MCF 10A (cell line): ENCODE measurements around the gene DPYD. TPM values are rescaled to one million over a fixed set of nuclear protein-coding genes. Genes with fewer than 3 reads are reported as not detected.

ENCODE experiments used
- BruUV-seq: library from RNA; stranded (reverse); fragments of 400-500 nt; replicated peaks from 2 replicates; lab custom pipeline; 2021; lab: Mats Ljungman, UMichigan
- CTCF ChIA-PET: fragments of 300-600 bp; sonication (Branson Sonifier 250); formaldehyde crosslinking; extraction: SDS; loops from one replicate; lab custom pipeline; 2021; ENCODE audit warnings: antibody characterized with exemption, inconsistent platforms; lab: Yijun Ruan, JAX
- POLR2A ChIA-PET: fragments of 300-600, 350-650 bp; sonication (Branson Sonifier 250); formaldehyde crosslinking; extraction: SDS; loops from one replicate; lab custom pipeline; 2020; ENCODE audit warnings: antibody characterized with exemption, inconsistent platforms; lab: Yijun Ruan, JAX
- DNase-seq: peaks from one replicate; pipeline ENCODE4 v3.0.0-alpha.2; 2018; ENCODE audit not compliant: unreplicated experiment
- H3K27ac Mint-ChIP-seq: one replicate; pipeline ENCODE4 v1.8.0; 2022; ENCODE audit warnings: mild to moderate bottlenecking, low read depth, mixed read lengths; ENCODE audit not compliant: unreplicated experiment
- H3K27me3 Mint-ChIP-seq: one replicate; pipeline ENCODE4 v1.8.0; 2022; ENCODE audit warnings: mixed read lengths; ENCODE audit not compliant: insufficient read depth, unreplicated experiment
- H3K36me3 Mint-ChIP-seq: one replicate; pipeline ENCODE4 v1.8.0; 2022; ENCODE audit warnings: mild to moderate bottlenecking, moderate library complexity, mixed read lengths; ENCODE audit not compliant: insufficient read depth, unreplicated experiment
- H3K4me1 Mint-ChIP-seq: one replicate; pipeline ENCODE4 v1.8.0; 2022; ENCODE audit warnings: mixed read lengths; ENCODE audit not compliant: insufficient read depth, unreplicated experiment
- H3K4me3 Mint-ChIP-seq: one replicate; pipeline ENCODE4 v1.8.0; 2022; ENCODE audit warnings: mild to moderate bottlenecking, moderate library complexity, mixed read lengths; ENCODE audit not compliant: unreplicated experiment
- H3K9me3 Mint-ChIP-seq: one replicate; pipeline ENCODE4 v1.8.0; 2022; ENCODE audit warnings: mixed read lengths; ENCODE audit not compliant: unreplicated experiment
- intact Hi-C: fragments of 100-400 bp; cut with micrococcal nuclease; formaldehyde crosslinking; loops from 2 replicates; pipeline ENCODE4 v1.14.1; 2022
- total RNA-seq: library from RNA; stranded (reverse); gene quantifications from 2 replicates; pipeline ENCODE4 v1.2.3, GENCODE V29; 2022
- TF ChIP-seq, protein P1 (sequence below): fragments of 200-600 bp; IDR thresholded peaks from one replicate; pipeline ENCODE4 v1.8.0; 2022; ENCODE audit warnings: antibody characterized with exemption, mild to moderate bottlenecking; ENCODE audit not compliant: unreplicated experiment

DPYD gene
- total RNA-seq, 1 experiment from 2014 or later: 48.2 TPM

DNA sequence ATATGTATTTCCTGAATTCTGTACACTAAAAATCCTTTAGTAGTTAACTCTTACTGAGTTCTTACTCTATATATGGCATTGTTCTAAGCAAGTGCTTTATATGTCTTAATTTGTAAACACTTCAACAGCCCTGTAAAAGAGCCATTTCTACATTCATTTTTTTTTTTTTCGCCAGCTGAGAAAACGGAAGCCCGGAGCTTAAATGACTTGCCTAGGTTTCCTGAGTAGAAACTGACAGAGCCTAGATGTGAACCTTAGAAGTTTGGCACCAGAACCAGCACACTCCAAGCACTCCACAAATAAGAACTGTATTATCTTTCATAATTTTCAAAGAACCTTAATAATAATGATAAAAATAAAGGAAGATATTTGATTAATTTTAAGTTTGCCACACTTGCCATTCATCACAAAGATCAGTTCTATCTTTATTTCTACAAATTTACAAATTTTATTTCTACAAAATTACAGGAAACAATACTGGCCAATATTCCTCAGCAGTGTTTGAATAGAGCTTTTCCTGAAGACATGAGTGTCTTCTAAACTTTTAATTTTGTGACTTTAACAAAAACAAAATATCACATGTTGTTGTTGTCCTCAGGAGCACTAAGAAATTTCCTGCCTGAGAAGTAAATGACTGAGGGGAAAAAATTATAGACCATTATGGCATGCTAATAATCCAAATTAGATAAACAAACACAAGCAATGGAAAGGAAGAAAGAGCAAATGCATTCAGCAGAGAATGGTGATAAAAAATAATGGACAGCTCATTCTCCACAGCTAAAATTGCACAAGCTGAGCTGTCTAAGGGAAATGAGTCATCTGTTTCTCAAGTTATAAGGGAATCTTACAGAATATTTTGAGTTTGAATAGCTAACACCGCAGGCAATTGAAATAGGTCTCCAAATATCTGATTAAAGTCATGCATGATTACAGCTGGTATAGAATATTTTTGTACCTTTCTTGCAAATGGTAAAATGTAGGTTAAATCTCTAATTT lies 71.2 kb downstream of the DPYD start:
- H3K4me3 Mint-ChIP-seq: peak overlapping the region; percentile 13
- intact Hi-C loops: no loop called here
- no peaks in the 10 kb centered on the region for H3K9me3 Mint-ChIP-seq
- BruUV-seq: TSS peak; percentile 36
- DNase-seq: peak; percentile 84
- H3K27ac Mint-ChIP-seq: peak overlapping the region; percentile 47
- peaks cover 5% of the 10 kb centered on the region for H3K36me3 Mint-ChIP-seq
- peaks cover 6% of the 10 kb centered on the region for H3K4me1 Mint-ChIP-seq
- ChIA-PET POLR2A (interaction anchor here (0.6 to 3.1 kb wide), 6 partner anchors 24 to 590 kb away, joined by 3 to 25 read pairs (median 4); partner anchors contain the start of gene DPYD), CTCF (interaction anchor here (0.5 to 1.9 kb wide), 5 partner anchors 33 to 618 kb away, joined by 3 to 8 read pairs (median 3); no protein-coding TSS in a partner anchor)
- TF ChIP-seq, protein P1, sequence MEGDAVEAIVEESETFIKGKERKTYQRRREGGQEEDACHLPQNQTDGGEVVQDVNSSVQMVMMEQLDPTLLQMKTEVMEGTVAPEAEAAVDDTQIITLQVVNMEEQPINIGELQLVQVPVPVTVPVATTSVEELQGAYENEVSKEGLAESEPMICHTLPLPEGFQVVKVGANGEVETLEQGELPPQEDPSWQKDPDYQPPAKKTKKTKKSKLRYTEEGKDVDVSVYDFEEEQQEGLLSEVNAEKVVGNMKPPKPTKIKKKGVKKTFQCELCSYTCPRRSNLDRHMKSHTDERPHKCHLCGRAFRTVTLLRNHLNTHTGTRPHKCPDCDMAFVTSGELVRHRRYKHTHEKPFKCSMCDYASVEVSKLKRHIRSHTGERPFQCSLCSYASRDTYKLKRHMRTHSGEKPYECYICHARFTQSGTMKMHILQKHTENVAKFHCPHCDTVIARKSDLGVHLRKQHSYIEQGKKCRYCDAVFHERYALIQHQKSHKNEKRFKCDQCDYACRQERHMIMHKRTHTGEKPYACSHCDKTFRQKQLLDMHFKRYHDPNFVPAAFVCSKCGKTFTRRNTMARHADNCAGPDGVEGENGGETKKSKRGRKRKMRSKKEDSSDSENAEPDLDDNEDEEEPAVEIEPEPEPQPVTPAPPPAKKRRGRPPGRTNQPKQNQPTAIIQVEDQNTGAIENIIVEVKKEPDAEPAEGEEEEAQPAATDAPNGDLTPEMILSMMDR: no peak
- H3K27me3 Mint-ChIP-seq: no peaks in the 10 kb centered on the region

DNA sequence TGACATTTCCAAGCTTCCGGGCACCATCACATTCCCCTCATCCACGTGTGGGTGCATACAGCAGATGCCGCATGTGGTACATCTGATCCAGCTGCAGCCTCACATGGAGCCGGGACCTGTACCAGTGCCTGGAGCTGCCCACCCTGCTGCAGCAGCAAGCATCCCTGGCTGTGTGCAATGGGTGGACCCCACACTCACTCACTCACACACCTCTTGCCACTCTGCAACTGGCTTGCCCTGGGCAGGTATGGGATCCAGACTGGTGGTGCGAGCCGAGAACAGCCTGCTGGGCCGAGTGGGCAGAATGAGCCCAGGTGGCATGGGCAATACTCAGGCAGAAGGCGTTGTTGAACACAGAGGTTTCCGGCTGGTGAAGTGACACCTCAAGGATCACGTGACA lies 75.0 kb downstream of the DPYD start:
- no peak overlapping the region for H3K27ac Mint-ChIP-seq
- intact Hi-C loops: no loop called here
- no peak for DNase-seq
- no TSS peak for BruUV-seq
- TF ChIP-seq, protein P1: no peak
- peaks cover 5% of the 10 kb centered on the region for H3K36me3 Mint-ChIP-seq
- ChIA-PET CTCF (no interaction called here), POLR2A (no interaction called here)
- H3K27me3 Mint-ChIP-seq: no peaks in the 10 kb centered on the region
- no peaks in the 10 kb centered on the region for H3K9me3 Mint-ChIP-seq
- H3K4me3 Mint-ChIP-seq: no peak overlapping the region
- H3K4me1 Mint-ChIP-seq: peaks cover 6% of the 10 kb centered on the region

DNA sequence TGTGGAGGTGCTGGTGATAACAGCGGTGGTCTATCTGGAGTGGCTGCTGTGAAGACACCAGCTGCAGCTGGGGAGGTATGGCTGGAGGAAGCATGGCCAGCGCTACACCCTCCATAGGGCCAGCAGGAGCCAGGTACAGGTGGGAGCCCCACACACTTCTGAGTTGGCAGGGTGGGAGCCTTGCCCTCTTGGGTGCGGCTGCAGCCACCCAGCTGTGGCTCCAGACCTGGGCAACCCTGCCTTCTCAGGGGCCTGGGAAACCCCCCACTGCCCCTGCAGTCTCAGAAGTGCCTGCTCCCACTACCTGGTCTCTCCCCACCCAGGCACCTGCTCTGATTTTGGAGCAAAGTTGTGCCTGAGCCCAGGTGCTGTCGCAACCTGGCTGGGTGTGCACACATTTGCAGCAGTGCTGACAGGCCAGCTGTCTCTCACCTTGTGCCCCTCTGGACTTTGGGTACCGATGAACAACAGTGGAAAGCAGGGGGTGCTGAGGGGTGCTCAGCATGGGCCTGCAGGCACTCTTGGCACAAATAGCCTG lies 76.2 kb downstream of the DPYD start:
- Mint-ChIP-seq H3K4me3 (no peak overlapping the region), H3K4me1 (peaks cover 1% of the 10 kb centered on the region), H3K27me3 (no peaks in the 10 kb centered on the region), H3K9me3 (no peaks in the 10 kb centered on the region), H3K36me3 (peaks cover 5% of the 10 kb centered on the region), H3K27ac (no peak overlapping the region)
- no peak for DNase-seq
- TF ChIP-seq, protein P1: no peak
- intact Hi-C loops: no loop called here
- ChIA-PET POLR2A (interaction anchor here (0.5 to 0.6 kb wide), 2 partner anchors 57 to 76 kb away, joined by 3 read pairs; partner anchors contain the start of gene DPYD), CTCF (no interaction called here)
- BruUV-seq: no TSS peak

DNA sequence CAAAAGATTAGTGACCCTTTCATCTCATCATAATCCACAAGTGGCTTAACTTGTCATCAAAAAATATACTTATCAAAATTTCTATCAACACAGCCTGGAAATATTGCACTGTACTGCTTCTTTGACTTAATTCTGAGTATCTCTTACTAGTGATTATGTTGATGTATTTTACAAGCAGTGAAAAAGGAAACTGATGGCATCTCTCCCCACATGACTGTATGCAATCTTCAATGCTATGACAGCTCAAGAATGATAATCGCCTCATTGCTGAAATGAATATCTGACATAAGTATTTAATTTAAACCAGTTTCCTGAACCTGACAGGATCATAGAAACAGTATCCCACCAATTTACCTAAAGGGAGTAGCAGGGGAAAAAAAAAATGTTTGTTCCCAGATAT lies 79.5 kb downstream of the DPYD start:
- no peaks in the 10 kb centered on the region for H3K4me1 Mint-ChIP-seq
- no peaks in the 10 kb centered on the region for H3K9me3 Mint-ChIP-seq
- intact Hi-C loops: no loop called here
- no peak for DNase-seq
- H3K27ac Mint-ChIP-seq: no peak overlapping the region
- H3K36me3 Mint-ChIP-seq: peaks cover 7% of the 10 kb centered on the region
- POLR2A ChIA-PET: no interaction called here
- no peak overlapping the region for H3K4me3 Mint-ChIP-seq
- TF ChIP-seq, protein P1: no peak
- no TSS peak for BruUV-seq
- no peaks in the 10 kb centered on the region for H3K27me3 Mint-ChIP-seq
- CTCF ChIA-PET: no interaction called here
